Caco-2 (cell line): ENCODE results near the gene FBXL7. TPM values are rescaled to one million over a fixed set of nuclear protein-coding genes. Genes with fewer than 3 reads are reported as not detected.

Source experiments
- BruUV-seq: library from RNA; stranded (reverse); fragments of 400-500 nt; replicated peaks from 2 replicates; lab custom pipeline; 2021; lab: Mats Ljungman, UMichigan
- CTCF ChIA-PET: fragments of 300-600 bp; sonication (Branson Sonifier 250); formaldehyde crosslinking; loops from one replicate; lab custom pipeline; 2022; ENCODE audit warnings: antibody characterized with exemption; lab: Charles Lee
- POLR2A ChIA-PET: fragments of 300-600 bp; sonication (Branson Sonifier 250); formaldehyde crosslinking; loops from one replicate; lab custom pipeline; 2022; ENCODE audit warnings: antibody characterized with exemption; lab: Charles Lee
- DNase-seq, 2 experiments: peaks; one replicate each; pipeline versions ENCODE4 v3.0.0 to v3.0.0-alpha.2; 2020 to 2022
- H3K27me3 ChIP-seq: replicated peaks from 2 replicates; pipeline ENCODE4 v1.6.0; 2011; ENCODE audit warnings: low read length; ENCODE audit not compliant: control insufficient read depth, insufficient read depth
- H3K36me3 ChIP-seq: 2 replicates; pipeline ENCODE4 v1.5.1; 2011; ENCODE audit warnings: low read length; ENCODE audit not compliant: control insufficient read depth, insufficient read depth
- H3K4me1 ChIP-seq: fragments of 250-450 bp; sonication (Bioruptor Pico); 2 replicates; pipeline ENCODE4 v1.5.1; 2020; ENCODE audit warnings: mild to moderate bottlenecking
- H3K4me3 ChIP-seq: 2 replicates; pipeline ENCODE4 v1.5.1; 2011; ENCODE audit warnings: low read depth, mild to moderate bottlenecking, control low read depth, low read length
- H3K9me3 ChIP-seq: fragments of 250-450 bp; sonication (Bioruptor Pico); 2 replicates; pipeline ENCODE4 v1.5.1; 2020; ENCODE audit warnings: mild to moderate bottlenecking, moderate library complexity
- H3K27ac Mint-ChIP-seq: one replicate; pipeline ENCODE4 v1.8.0; 2022; ENCODE audit warnings: mixed read lengths; ENCODE audit not compliant: unreplicated experiment
- H3K27me3 Mint-ChIP-seq: one replicate; pipeline ENCODE4 v1.8.0; 2022; ENCODE audit warnings: mixed read lengths; ENCODE audit not compliant: insufficient read depth, unreplicated experiment
- H3K36me3 Mint-ChIP-seq: one replicate; pipeline ENCODE4 v1.8.0; 2022; ENCODE audit warnings: mild to moderate bottlenecking, mixed read lengths; ENCODE audit not compliant: insufficient read depth, unreplicated experiment
- H3K4me1 Mint-ChIP-seq: one replicate; pipeline ENCODE4 v1.8.0; 2022; ENCODE audit warnings: low read depth, mixed read lengths; ENCODE audit not compliant: unreplicated experiment
- H3K4me3 Mint-ChIP-seq: one replicate; pipeline ENCODE4 v1.8.0; 2022; ENCODE audit warnings: mild to moderate bottlenecking, moderate library complexity, mixed read lengths; ENCODE audit not compliant: unreplicated experiment
- H3K9me3 Mint-ChIP-seq: one replicate; pipeline ENCODE4 v1.8.0; 2022; ENCODE audit warnings: mixed read lengths; ENCODE audit not compliant: unreplicated experiment
- CTCF ChIP-seq, 2 experiments: fragments of 200-600 bp in 1 of 2; IDR thresholded peaks; 1 replicate in 1 of 2; 2 replicates in 1 of 2; pipeline versions ENCODE4 v1.5.1 to v1.8.0; 2011 to 2022; ENCODE audit warnings: antibody characterized with exemption in 1 of 2, control low read depth in 1 of 2, inconsistent platforms in 1 of 2, low read depth in 1 of 2, low read length in 1 of 2, mild to moderate bottlenecking in 1 of 2, moderate library complexity in 1 of 2; ENCODE audit not compliant: insufficient read depth in 1 of 2, severe bottlenecking in 1 of 2, unreplicated experiment in 1 of 2
- intact Hi-C: fragments of 100-400 bp; cut with micrococcal nuclease; formaldehyde crosslinking; loops from one replicate; pipeline ENCODE4 v1.10.0; 2022; ENCODE audit not compliant: unreplicated experiment
- total RNA-seq: library from RNA; stranded (reverse); gene quantifications from 2 replicates; pipeline ENCODE4 v1.2.3, GENCODE V29; 2022

FBXL7 gene
- total RNA-seq, 1 experiment from 2014 or later, result not detected

DNA sequence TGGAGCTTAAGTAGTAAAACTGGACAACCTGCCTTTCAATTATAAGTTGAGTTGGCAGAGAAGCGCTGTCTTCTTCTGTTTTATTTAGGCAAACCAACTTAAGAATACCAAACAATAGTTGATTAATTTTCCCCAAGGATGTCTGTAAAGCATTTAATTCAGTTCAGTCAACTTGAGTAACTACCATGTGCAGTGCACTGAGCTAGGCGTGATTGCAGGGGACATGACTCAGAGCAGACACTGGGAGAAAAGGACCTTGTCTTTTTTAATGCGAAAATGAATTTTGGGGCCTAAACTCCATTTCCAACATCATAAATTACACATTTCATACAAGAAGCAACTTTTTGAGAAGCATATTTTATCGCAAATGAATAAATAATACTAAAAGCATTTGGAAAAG, 66.3 kb downstream of the FBXL7 start:
- CTCF ChIA-PET, result no interaction called here
- intact Hi-C loops, result no loop called here
- H3K27ac Mint-ChIP-seq, result no peak overlapping the region

DNA sequence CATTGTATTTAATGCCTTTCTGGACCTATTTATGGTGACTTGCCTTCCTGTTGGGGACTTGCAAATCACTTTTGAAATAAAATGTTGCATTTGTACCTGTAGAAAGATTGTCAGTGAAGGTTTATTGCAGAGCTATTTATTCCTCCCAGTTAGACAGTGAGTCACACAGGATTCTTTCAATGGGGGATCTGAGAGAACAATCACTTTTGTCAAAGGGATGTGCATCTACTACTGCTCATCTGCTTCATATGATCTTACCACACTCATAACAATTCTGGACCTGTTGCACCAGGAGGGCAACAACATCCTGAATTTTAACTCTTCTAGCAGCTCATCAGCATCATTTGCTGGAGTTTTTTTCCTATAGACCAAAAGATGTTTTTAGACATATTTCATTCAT, 66.8 kb downstream of the FBXL7 start:
- TF ChIP-seq CTCF (IDR thresholded peaks at IDR 0.05; ENCODE audit: insufficient read depth in 1 of 2, low read depth in 1 of 2, low read length in 1 of 2, severe bottlenecking in 1 of 2, unreplicated experiment in 1 of 2), result no peak
- no peaks in the 10 kb centered on the region for H3K4me1 ChIP-seq
- no peaks in the 10 kb centered on the region for H3K4me1 Mint-ChIP-seq
- POLR2A ChIA-PET, result no interaction called here
- H3K36me3 Mint-ChIP-seq, result no peaks in the 10 kb centered on the region
- H3K27me3 Mint-ChIP-seq, result no peaks in the 10 kb centered on the region
- CTCF ChIA-PET, result no interaction called here
- no peak overlapping the region for H3K4me3 Mint-ChIP-seq
- H3K27me3 ChIP-seq, result no peaks in the 10 kb centered on the region
- H3K36me3 ChIP-seq, result no peaks in the 10 kb centered on the region
- H3K9me3 ChIP-seq, result no peaks in the 10 kb centered on the region
- DNase-seq, result no peak
- no peak overlapping the region for H3K4me3 ChIP-seq
- intact Hi-C loops, result no loop called here
- no peak overlapping the region for H3K27ac Mint-ChIP-seq
- BruUV-seq, result no TSS peak
- no peaks in the 10 kb centered on the region for H3K9me3 Mint-ChIP-seq

More for the DNA sequence above, 66.3 kb downstream of the FBXL7 start:
- H3K4me3 Mint-ChIP-seq, result no peak overlapping the region
- H3K27me3 ChIP-seq, result no peaks in the 10 kb centered on the region
- no peaks in the 10 kb centered on the region for H3K9me3 ChIP-seq
- TF ChIP-seq CTCF (IDR thresholded peaks at IDR 0.05; ENCODE audit: insufficient read depth in 1 of 2, low read depth in 1 of 2, low read length in 1 of 2, severe bottlenecking in 1 of 2, unreplicated experiment in 1 of 2), result no peak
- POLR2A ChIA-PET, result no interaction called here
- H3K9me3 Mint-ChIP-seq, result no peaks in the 10 kb centered on the region
- no peaks in the 10 kb centered on the region for H3K4me1 Mint-ChIP-seq
- H3K27me3 Mint-ChIP-seq, result no peaks in the 10 kb centered on the region
- H3K4me1 ChIP-seq, result no peaks in the 10 kb centered on the region
- no TSS peak for BruUV-seq
- DNase-seq, result no peak
- no peak overlapping the region for H3K4me3 ChIP-seq
- no peaks in the 10 kb centered on the region for H3K36me3 Mint-ChIP-seq
- no peaks in the 10 kb centered on the region for H3K36me3 ChIP-seq

GRCh38 chr5:15570491-15570890, 70.5 kb downstream of the FBXL7 start:
- POLR2A ChIA-PET, result no interaction called here
- no peaks in the 10 kb centered on the region for H3K27me3 Mint-ChIP-seq

More at GRCh38 chr5:15570491-15570890, 70.5 kb downstream of the FBXL7 start:
- Histone ChIP-seq H3K4me1 (no peaks in the 10 kb centered on the region), H3K4me3 (no peak overlapping the region), H3K36me3 (no peaks in the 10 kb centered on the region), H3K9me3 (no peaks in the 10 kb centered on the region), H3K27me3 (no peaks in the 10 kb centered on the region)
- H3K36me3 Mint-ChIP-seq, result no peaks in the 10 kb centered on the region
- DNase-seq, result no peak
- no peak overlapping the region for H3K4me3 Mint-ChIP-seq
- H3K9me3 Mint-ChIP-seq, result no peaks in the 10 kb centered on the region
- BruUV-seq, result no TSS peak
- intact Hi-C loops, result no loop called here
- CTCF ChIA-PET, result no interaction called here
- TF ChIP-seq CTCF (IDR thresholded peaks at IDR 0.05; ENCODE audit: insufficient read depth in 1 of 2, low read depth in 1 of 2, low read length in 1 of 2, severe bottlenecking in 1 of 2, unreplicated experiment in 1 of 2), result no peak
- no peaks in the 10 kb centered on the region for H3K4me1 Mint-ChIP-seq
- no peak overlapping the region for H3K27ac Mint-ChIP-seq
